GM12872 (cell line): ENCODE measurements around the gene VKORC1.

ENCODE experiments used
- TF ChIP-seq, protein P1 (sequence below): IDR thresholded peaks from 3 replicates; pipeline ENCODE4 v1.5.1; 2011; ENCODE audit warnings: low read depth, mild to moderate bottlenecking, low read length, moderate library complexity; ENCODE audit not compliant: insufficient read depth

The VKORC1 gene

DNA sequence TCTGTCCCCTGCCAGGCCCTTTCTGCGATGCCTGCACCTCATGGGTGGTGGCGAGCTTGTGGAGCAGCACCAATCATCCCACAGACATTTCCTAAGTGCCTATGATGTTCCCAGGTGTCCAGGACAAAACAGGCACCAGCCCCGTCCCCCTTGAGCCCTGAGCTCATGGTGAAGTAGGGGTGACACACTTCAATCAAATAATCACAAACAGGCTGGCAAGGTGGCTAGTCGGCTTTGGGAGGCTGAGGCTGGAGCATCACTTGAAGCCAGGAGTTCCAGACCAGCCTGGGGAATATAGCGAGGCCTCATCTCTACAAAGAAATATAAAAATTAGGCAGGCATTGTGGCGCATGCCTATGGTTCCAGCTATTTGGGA lies 41.7 kb upstream of the VKORC1 start:
- TF ChIP-seq, protein P1, sequence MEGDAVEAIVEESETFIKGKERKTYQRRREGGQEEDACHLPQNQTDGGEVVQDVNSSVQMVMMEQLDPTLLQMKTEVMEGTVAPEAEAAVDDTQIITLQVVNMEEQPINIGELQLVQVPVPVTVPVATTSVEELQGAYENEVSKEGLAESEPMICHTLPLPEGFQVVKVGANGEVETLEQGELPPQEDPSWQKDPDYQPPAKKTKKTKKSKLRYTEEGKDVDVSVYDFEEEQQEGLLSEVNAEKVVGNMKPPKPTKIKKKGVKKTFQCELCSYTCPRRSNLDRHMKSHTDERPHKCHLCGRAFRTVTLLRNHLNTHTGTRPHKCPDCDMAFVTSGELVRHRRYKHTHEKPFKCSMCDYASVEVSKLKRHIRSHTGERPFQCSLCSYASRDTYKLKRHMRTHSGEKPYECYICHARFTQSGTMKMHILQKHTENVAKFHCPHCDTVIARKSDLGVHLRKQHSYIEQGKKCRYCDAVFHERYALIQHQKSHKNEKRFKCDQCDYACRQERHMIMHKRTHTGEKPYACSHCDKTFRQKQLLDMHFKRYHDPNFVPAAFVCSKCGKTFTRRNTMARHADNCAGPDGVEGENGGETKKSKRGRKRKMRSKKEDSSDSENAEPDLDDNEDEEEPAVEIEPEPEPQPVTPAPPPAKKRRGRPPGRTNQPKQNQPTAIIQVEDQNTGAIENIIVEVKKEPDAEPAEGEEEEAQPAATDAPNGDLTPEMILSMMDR = no peak

DNA sequence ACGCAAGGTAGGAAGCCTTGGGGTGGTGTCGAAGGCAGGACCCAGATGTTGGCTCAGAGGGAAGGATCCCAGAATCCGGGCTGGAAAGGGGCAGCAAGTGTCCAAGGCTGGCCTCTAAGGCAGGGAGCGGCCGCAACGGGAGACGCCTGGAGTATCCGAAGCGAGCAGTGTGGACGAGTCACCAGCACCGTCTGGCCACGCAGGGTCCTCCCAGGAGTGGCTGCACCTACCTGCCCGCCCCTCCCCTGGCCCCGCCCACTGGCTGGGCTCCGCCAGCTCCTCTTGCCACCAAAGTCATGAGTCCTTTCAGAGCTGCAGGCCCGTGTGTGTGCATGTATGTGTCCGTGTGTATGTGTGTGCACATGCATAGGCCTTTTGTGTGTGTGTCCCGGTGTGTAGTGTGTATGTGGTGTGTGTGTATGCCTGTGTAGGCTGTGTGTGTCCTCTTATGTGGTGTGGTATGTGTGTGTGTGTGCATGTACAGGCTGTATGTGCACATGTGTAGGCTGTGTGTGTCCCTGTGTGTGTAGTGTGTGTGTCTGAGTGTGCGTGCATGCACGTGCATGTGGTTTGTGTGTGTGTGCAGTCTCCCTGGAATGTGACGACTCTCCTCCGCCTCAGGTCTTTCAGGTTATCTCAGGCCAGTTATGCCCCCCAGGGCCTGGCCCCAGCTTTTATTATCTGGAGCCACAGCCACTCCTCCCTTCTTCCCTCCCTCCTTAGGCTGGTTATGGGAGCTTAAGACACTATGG lies 41.1 kb upstream of the VKORC1 start, which contains the start of gene PRSS8:
Gene PRSS8, minus strand, starts transcription at position 193 of the 752 bp plus-strand sequence. CDS start 229 bp downstream, outside the sequence.
- TF ChIP-seq, protein P1 = no peak

DNA sequence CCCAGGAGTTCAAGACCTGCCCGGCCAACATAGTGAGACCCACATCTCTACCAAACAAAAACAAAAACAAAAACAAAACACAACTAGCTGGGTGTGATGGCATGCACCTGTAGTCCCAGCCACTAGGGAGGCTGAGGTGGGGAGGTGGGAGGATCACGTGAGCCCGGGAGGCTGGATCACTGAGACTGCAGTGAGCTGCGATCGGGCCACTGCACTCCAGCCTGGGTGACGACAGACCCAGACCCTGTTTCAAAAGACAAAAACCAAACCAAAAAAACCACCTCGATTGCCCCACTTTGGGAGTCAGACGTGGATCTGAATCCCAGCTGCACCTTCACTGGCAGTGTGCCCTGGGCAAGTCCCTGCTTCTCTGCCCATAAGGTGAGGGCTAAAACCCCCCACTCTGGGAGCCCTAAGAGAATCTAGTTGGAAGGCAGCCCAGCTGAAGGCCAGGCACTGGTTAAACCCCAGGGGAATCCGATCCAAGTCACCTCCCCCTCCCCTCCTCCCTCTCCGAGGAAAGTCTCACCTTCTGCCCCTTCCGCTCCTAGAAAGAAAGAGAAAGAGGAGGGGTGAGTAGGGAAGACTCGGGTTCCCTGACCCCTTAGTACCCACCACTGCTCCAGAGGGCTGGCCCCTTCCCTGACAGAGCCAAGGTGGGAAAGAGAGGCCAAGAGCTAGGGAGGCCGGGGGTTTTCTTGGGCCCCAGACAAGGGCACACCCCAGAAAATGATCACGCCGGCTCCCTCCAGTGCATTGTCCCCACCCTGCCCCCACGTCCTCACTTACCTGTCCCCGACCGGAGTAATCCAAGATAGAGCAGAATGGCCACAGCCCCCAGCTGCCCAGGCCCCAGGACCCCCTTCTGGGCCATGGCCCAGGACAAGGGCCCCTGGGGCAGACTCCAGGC lies 40.3 kb upstream of the VKORC1 start:
- TF ChIP-seq, protein P1 = no peak

DNA sequence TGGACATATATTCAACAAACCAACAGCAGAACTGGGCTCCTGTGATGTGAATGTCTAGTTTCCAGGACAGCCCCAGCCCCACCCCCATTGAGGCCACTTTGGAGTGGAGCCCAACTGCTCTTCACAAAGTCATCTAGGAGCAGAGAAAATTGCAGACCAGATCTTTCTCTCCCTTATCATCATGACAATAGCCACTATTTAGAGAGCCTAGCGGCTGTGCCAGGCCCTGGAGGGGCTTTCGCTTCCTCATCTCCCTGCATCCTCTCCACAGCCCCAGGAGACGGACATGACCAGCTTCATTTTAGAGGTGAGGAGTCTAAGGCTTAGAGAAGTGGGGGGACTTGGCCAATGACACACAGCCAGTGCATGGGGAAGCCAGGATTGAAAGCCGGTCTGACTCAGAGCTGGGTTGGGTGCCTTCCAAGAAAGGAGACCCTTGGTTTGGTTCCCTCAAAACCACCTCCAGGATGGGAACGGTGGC lies 39.5 kb upstream of the VKORC1 start:
- TF ChIP-seq, protein P1 = no peak

DNA sequence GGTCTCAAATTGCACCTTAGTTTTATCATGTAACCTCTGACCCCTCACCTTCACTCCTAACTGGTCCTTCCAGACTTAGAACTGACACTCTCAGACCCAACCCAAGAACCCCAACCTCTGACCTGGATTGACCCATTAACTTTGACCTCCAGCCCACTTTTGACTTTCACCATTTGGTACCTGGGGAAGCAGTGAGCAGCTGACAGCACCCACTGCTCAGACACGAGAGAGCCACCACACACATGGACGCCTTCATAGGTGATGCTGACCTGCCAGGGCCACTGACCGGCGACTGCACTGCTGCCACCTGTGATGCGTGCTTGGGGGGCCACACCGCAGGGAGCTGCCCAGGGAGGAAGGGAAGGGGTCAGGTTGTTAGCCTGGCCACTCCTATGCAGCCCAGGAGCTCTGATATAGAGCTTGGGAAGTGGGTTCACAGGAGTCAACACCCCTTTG lies 38.5 kb upstream of the VKORC1 start:
- TF ChIP-seq, protein P1 = no peak

DNA sequence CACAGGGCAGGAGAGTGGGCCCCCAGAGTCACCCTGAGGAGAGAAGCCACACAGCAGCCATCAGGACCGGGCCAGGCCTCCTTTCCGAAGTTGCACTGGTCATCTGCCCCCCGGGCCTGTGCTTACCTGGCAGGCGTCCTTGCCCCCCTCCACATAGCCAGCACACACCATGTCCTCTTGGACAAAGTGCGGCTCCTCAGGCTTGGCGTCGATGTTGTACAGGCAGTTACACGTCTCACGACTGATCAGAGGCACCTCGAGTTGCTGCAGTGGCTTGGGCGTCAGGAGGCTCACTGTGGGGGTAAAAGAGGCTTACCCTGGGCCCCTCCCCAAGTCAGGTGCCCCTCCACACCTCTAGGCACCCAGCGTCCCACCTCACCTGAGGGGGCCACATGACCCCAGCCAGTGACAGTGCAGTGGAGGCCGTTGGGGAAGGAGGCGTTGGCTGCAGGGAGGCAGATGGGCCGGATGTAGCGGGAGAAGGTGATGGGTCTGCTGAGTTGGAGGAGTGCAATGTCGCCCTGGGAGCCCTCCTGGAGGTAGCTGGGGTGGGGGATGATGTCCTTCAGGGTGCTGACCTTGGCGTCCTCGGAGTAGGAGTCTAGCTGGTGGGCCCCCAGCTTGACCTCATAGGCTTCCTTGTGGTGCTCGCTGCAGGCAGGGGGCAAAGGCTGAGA lies 37.8 kb upstream of the VKORC1 start:
- TF ChIP-seq, protein P1 = no peak
